ENCODE results near the gene PRDM10.

PRDM10 gene

GRCh38 chr11:129939510-129939909, 63.1 kb downstream of the PRDM10 start:
- no peaks in the 10 kb centered on the region for H3K36me3 ChIP-seq (ENCODE audit: insufficient read depth, low read length)
- H3K27me3 ChIP-seq (ENCODE audit: control insufficient read depth in 1 of 2, insufficient read depth in 2 of 2, low read length in 2 of 2): no peaks in the 10 kb centered on the region
- H3K9ac ChIP-seq (ENCODE audit: low read length): no peak overlapping the region

GRCh38 chr11:129938764-129939163, 63.9 kb downstream of the PRDM10 start:
- no peak overlapping the region for H3K9ac ChIP-seq (ENCODE audit: low read length)
- H3K27ac ChIP-seq (ENCODE audit: low read depth, low read length): no peak overlapping the region
- H3K27me3 ChIP-seq (ENCODE audit: control insufficient read depth in 1 of 2, insufficient read depth in 2 of 2, low read length in 2 of 2): no peaks in the 10 kb centered on the region
- H3K4me3 ChIP-seq (ENCODE audit: low read depth in 1 of 2, low read length in 2 of 2): no peak overlapping the region
- peaks cover 4% of the 10 kb centered on the region for H3K36me3 ChIP-seq (ENCODE audit: insufficient read depth, low read length)
- H3K9me3 ChIP-seq (ENCODE audit: low read length): no peaks in the 10 kb centered on the region
- H3K4me1 ChIP-seq (ENCODE audit: insufficient read depth, low read length): no peaks in the 10 kb centered on the region

More at GRCh38 chr11:129939510-129939909, 63.1 kb downstream of the PRDM10 start:
- no peak overlapping the region for H3K4me3 ChIP-seq (ENCODE audit: low read depth in 1 of 2, low read length in 2 of 2)
- no peak overlapping the region for H3K27ac ChIP-seq (ENCODE audit: low read depth, low read length)
- no peaks in the 10 kb centered on the region for H3K4me1 ChIP-seq (ENCODE audit: insufficient read depth, low read length)
- H3K9me3 ChIP-seq (ENCODE audit: low read length): no peaks in the 10 kb centered on the region

- Histone ChIP-seq H3K27me3 (ENCODE audit: control insufficient read depth in 1 of 2, insufficient read depth in 2 of 2, low read length in 2 of 2) (no peaks in the 10 kb centered on the region), H3K9me3 (ENCODE audit: low read length) (no peaks in the 10 kb centered on the region), H3K36me3 (ENCODE audit: insufficient read depth, low read length) (peaks cover 7% of the 10 kb centered on the region), H3K4me1 (ENCODE audit: insufficient read depth, low read length) (no peaks in the 10 kb centered on the region), H3K9ac (ENCODE audit: low read length) (no peak overlapping the region), H3K4me3 (ENCODE audit: low read depth in 1 of 2, low read length in 2 of 2) (no peak overlapping the region), H3K27ac (ENCODE audit: low read depth, low read length) (no peak overlapping the region)
Observed at GRCh38 chr11:129937592-129938238, 64.9 kb downstream of the PRDM10 start.

GRCh38 chr11:129935723-129936122, 66.9 kb downstream of the PRDM10 start:
- no peak overlapping the region for H3K4me3 ChIP-seq (ENCODE audit: low read depth in 1 of 2, low read length in 2 of 2)
- H3K9me3 ChIP-seq (ENCODE audit: low read length): no peaks in the 10 kb centered on the region
- H3K9ac ChIP-seq (ENCODE audit: low read length): no peak overlapping the region
- no peaks in the 10 kb centered on the region for H3K4me1 ChIP-seq (ENCODE audit: insufficient read depth, low read length)
- H3K36me3 ChIP-seq (ENCODE audit: insufficient read depth, low read length): peaks cover 7% of the 10 kb centered on the region
- H3K27ac ChIP-seq (ENCODE audit: low read depth, low read length): no peak overlapping the region
- H3K27me3 ChIP-seq (ENCODE audit: control insufficient read depth in 1 of 2, insufficient read depth in 2 of 2, low read length in 2 of 2): no peaks in the 10 kb centered on the region

- no peak overlapping the region for H3K27ac ChIP-seq (ENCODE audit: low read depth, low read length)
- H3K27me3 ChIP-seq (ENCODE audit: control insufficient read depth in 1 of 2, insufficient read depth in 2 of 2, low read length in 2 of 2): no peaks in the 10 kb centered on the region
- no peaks in the 10 kb centered on the region for H3K4me1 ChIP-seq (ENCODE audit: insufficient read depth, low read length)
- H3K9ac ChIP-seq (ENCODE audit: low read length): no peak overlapping the region
- peaks cover 21% of the 10 kb centered on the region for H3K36me3 ChIP-seq (ENCODE audit: insufficient read depth, low read length)
- H3K4me3 ChIP-seq (ENCODE audit: low read depth in 1 of 2, low read length in 2 of 2): no peak overlapping the region
- no peaks in the 10 kb centered on the region for H3K9me3 ChIP-seq (ENCODE audit: low read length)
Observed at GRCh38 chr11:129933891-129934290, 68.7 kb downstream of the PRDM10 start.

GRCh38 chr11:129933262-129933661, 69.4 kb downstream of the PRDM10 start:
- Histone ChIP-seq H3K4me1 (ENCODE audit: insufficient read depth, low read length) (no peaks in the 10 kb centered on the region), H3K36me3 (ENCODE audit: insufficient read depth, low read length) (peaks cover 23% of the 10 kb centered on the region), H3K27me3 (ENCODE audit: control insufficient read depth in 1 of 2, insufficient read depth in 2 of 2, low read length in 2 of 2) (no peaks in the 10 kb centered on the region), H3K27ac (ENCODE audit: low read depth, low read length) (no peak overlapping the region), H3K9ac (ENCODE audit: low read length) (no peak overlapping the region), H3K9me3 (ENCODE audit: low read length) (no peaks in the 10 kb centered on the region), H3K4me3 (ENCODE audit: low read depth in 1 of 2, low read length in 2 of 2) (no peak overlapping the region)

- H3K9ac ChIP-seq (ENCODE audit: low read length): no peak overlapping the region
Observed at GRCh38 chr11:129932381-129933067, 70.1 kb downstream of the PRDM10 start.

GRCh38 chr11:129930743-129931142, 71.9 kb downstream of the PRDM10 start:
- Histone ChIP-seq H3K4me3 (ENCODE audit: low read depth in 1 of 2, low read length in 2 of 2) (no peak overlapping the region), H3K27me3 (ENCODE audit: control insufficient read depth in 1 of 2, insufficient read depth in 2 of 2, low read length in 2 of 2) (no peaks in the 10 kb centered on the region), H3K9ac (ENCODE audit: low read length) (no peak overlapping the region), H3K27ac (ENCODE audit: low read depth, low read length) (no peak overlapping the region), H3K36me3 (ENCODE audit: insufficient read depth, low read length) (peaks cover 23% of the 10 kb centered on the region), H3K9me3 (ENCODE audit: low read length) (no peaks in the 10 kb centered on the region), H3K4me1 (ENCODE audit: insufficient read depth, low read length) (no peaks in the 10 kb centered on the region)

More at GRCh38 chr11:129932381-129933067, 70.1 kb downstream of the PRDM10 start:
- no peak overlapping the region for H3K27ac ChIP-seq (ENCODE audit: low read depth, low read length)
- H3K27me3 ChIP-seq (ENCODE audit: control insufficient read depth in 1 of 2, insufficient read depth in 2 of 2, low read length in 2 of 2): no peaks in the 10 kb centered on the region
- H3K9me3 ChIP-seq (ENCODE audit: low read length): no peaks in the 10 kb centered on the region
- H3K4me3 ChIP-seq (ENCODE audit: low read depth in 1 of 2, low read length in 2 of 2): no peak overlapping the region
- peaks cover 23% of the 10 kb centered on the region for H3K36me3 ChIP-seq (ENCODE audit: insufficient read depth, low read length)
- H3K4me1 ChIP-seq (ENCODE audit: insufficient read depth, low read length): no peaks in the 10 kb centered on the region

GRCh38 chr11:129930296-129930695, 72.3 kb downstream of the PRDM10 start:
- Histone ChIP-seq H3K4me1 (ENCODE audit: insufficient read depth, low read length) (no peaks in the 10 kb centered on the region), H3K36me3 (ENCODE audit: insufficient read depth, low read length) (peaks cover 23% of the 10 kb centered on the region), H3K9ac (ENCODE audit: low read length) (no peak overlapping the region), H3K27ac (ENCODE audit: low read depth, low read length) (no peak overlapping the region), H3K9me3 (ENCODE audit: low read length) (no peaks in the 10 kb centered on the region), H3K4me3 (ENCODE audit: low read depth in 1 of 2, low read length in 2 of 2) (no peak overlapping the region), H3K27me3 (ENCODE audit: control insufficient read depth in 1 of 2, insufficient read depth in 2 of 2, low read length in 2 of 2) (no peaks in the 10 kb centered on the region)

- H3K4me3 ChIP-seq (ENCODE audit: low read depth in 1 of 2, low read length in 2 of 2): no peak overlapping the region
- no peak overlapping the region for H3K9ac ChIP-seq (ENCODE audit: low read length)
- no peaks in the 10 kb centered on the region for H3K4me1 ChIP-seq (ENCODE audit: insufficient read depth, low read length)
- H3K9me3 ChIP-seq (ENCODE audit: low read length): no peaks in the 10 kb centered on the region
- H3K27ac ChIP-seq (ENCODE audit: low read depth, low read length): no peak overlapping the region
- H3K27me3 ChIP-seq (ENCODE audit: control insufficient read depth in 1 of 2, insufficient read depth in 2 of 2, low read length in 2 of 2): no peaks in the 10 kb centered on the region
- H3K36me3 ChIP-seq (ENCODE audit: insufficient read depth, low read length): peaks cover 23% of the 10 kb centered on the region
Observed at GRCh38 chr11:129929721-129930120, 72.9 kb downstream of the PRDM10 start.

- peaks cover 23% of the 10 kb centered on the region for H3K36me3 ChIP-seq (ENCODE audit: insufficient read depth, low read length)
- H3K27ac ChIP-seq (ENCODE audit: low read depth, low read length): no peak overlapping the region
- no peaks in the 10 kb centered on the region for H3K27me3 ChIP-seq (ENCODE audit: control insufficient read depth in 1 of 2, insufficient read depth in 2 of 2, low read length in 2 of 2)
- no peaks in the 10 kb centered on the region for H3K4me1 ChIP-seq (ENCODE audit: insufficient read depth, low read length)
- H3K4me3 ChIP-seq (ENCODE audit: low read depth in 1 of 2, low read length in 2 of 2): no peak overlapping the region
- H3K9me3 ChIP-seq (ENCODE audit: low read length): no peaks in the 10 kb centered on the region
- no peak overlapping the region for H3K9ac ChIP-seq (ENCODE audit: low read length)
Observed at GRCh38 chr11:129928923-129929692, 73.5 kb downstream of the PRDM10 start.

Measured in muscle layer of colon (tissue), 2 donors.